CD4-positive, alpha-beta T cell (primary cell): ENCODE measurements around the gene TCFL5. TPM values are rescaled to one million over a fixed set of nuclear protein-coding genes. Genes with fewer than 3 reads are reported as not detected.

Source experiments
- ATAC-seq: fragments of 200-7000 bp; cut with Tn5 transposase; one replicate; pipeline ENCODE4 v1.10.0; 2022; ENCODE audit warnings: mild to moderate bottlenecking; ENCODE audit not compliant: poor library complexity
- CTCF ChIA-PET: fragments of 350-600 bp; sonication (Branson Sonifier 250); formaldehyde crosslinking; loops from one replicate; lab custom pipeline; 2021; ENCODE audit warnings: antibody characterized with exemption, inconsistent platforms; lab: Charles Lee
- POLR2A ChIA-PET: fragments of 350-600 bp; sonication (Branson Sonifier 250); formaldehyde crosslinking; loops from one replicate; lab custom pipeline; 2021; ENCODE audit warnings: antibody characterized with exemption, inconsistent platforms; lab: Charles Lee
- DNase-seq, 14 experiments: peaks; one replicate each; pipeline ENCODE4 v3.0.0-alpha.2; 2013 to 2020; ENCODE audit warnings: mixed read lengths in 2 of 14
- H3K27ac ChIP-seq, 2 donors: one replicate each; pipeline versions ENCODE4 v1.5.1 to v1.7.0; 2013; ENCODE audit warnings: low read length in 2 of 2, low read depth in 1 of 2, mild to moderate bottlenecking in 1 of 2
- H3K27me3 ChIP-seq, 2 experiments: 1 replicate in 1 of 2; 2 replicates in 1 of 2; pipeline versions ENCODE4 v1.6.1 to v1.7.0; 2013; ENCODE audit warnings: low read length in 2 of 2, control low read depth in 1 of 2, mild to moderate bottlenecking in 1 of 2, moderate library complexity in 1 of 2; ENCODE audit not compliant: insufficient read depth in 2 of 2, control insufficient read depth in 1 of 2
- H3K36me3 ChIP-seq: one replicate; pipeline ENCODE4 v1.6.1; 2013; ENCODE audit warnings: low read length, control low read depth; ENCODE audit not compliant: insufficient read depth
- H3K4me1 ChIP-seq: one replicate; pipeline ENCODE4 v1.6.1; 2013; ENCODE audit warnings: low read length, control low read depth; ENCODE audit not compliant: insufficient read depth
- H3K4me3 ChIP-seq: one replicate; pipeline ENCODE4 v1.5.1; 2013; ENCODE audit warnings: mild to moderate bottlenecking, low read length, moderate library complexity
- H3K9me3 ChIP-seq, 2 experiments: 1 replicate in 1 of 2; 2 replicates in 1 of 2; pipeline versions ENCODE4 v1.6.1 to v1.7.0; 2013; ENCODE audit warnings: low read length in 2 of 2, mild to moderate bottlenecking in 2 of 2, control low read depth in 1 of 2, moderate library complexity in 1 of 2; ENCODE audit not compliant: control insufficient read depth in 1 of 2, insufficient read depth in 1 of 2
- H3K27ac Mint-ChIP-seq: one replicate; pipeline ENCODE4 v1.8.0; 2020; ENCODE audit warnings: mixed read lengths
- H3K27me3 Mint-ChIP-seq: one replicate; pipeline ENCODE4 v1.8.0; 2021; ENCODE audit warnings: mixed read lengths
- H3K36me3 Mint-ChIP-seq: one replicate; pipeline ENCODE4 v1.8.0; 2021; ENCODE audit warnings: low read depth, mixed read lengths
- H3K4me1 Mint-ChIP-seq: one replicate; pipeline ENCODE4 v1.8.0; 2021; ENCODE audit warnings: low read depth, mixed read lengths
- H3K4me3 Mint-ChIP-seq: one replicate; pipeline ENCODE4 v1.8.0; 2020; ENCODE audit warnings: mild to moderate bottlenecking, mixed read lengths
- H3K9me3 Mint-ChIP-seq: one replicate; pipeline ENCODE4 v1.8.0; 2020; ENCODE audit warnings: mixed read lengths
- intact Hi-C, 2 experiments: fragments of 100-400 bp; cut with DNase I in 1 of 2; cut with micrococcal nuclease in 1 of 2; formaldehyde crosslinking; loops; one replicate each; pipeline versions ENCODE4 v1.15.1 to v1.9.0; 2023 to 2025; cut with DNase I, micrococcal nuclease
- total RNA-seq, 174 experiments: library from RNA in 2 of 174; stranded (reverse) in 2 of 174; gene quantifications; one replicate each; pipeline ENCODE4 v1.2.3 and lab custom pipeline; 2021 to 2026
- TF ChIP-seq, protein P1 (sequence below): fragments of 200-600 bp; IDR thresholded peaks from one replicate; pipeline ENCODE4 v1.8.0; 2022; ENCODE audit warnings: antibody characterized with exemption, mild to moderate bottlenecking

Gene TCFL5
- total RNA-seq, 2 experiments from 2014 or later = 5.9 to 6.3 TPM

GRCh38 chr20:62799036-62799435 lies 62.6 kb downstream of the TCFL5 start:
- peaks cover 48% of the 10 kb centered on the region for H3K36me3 Mint-ChIP-seq
- H3K27ac ChIP-seq = no peak overlapping the region

GRCh38 chr20:62797671-62798532 lies 63.7 kb downstream of the TCFL5 start:
- ATAC-seq = no peak
- Mint-ChIP-seq H3K36me3 (peaks cover 45% of the 10 kb centered on the region), H3K9me3 (no peaks in the 10 kb centered on the region), H3K27me3 (no peaks in the 10 kb centered on the region), H3K27ac (peak overlapping the region; percentile 81), H3K4me3 (peak overlapping the region; percentile 89), H3K4me1 (peaks cover 43% of the 10 kb centered on the region)
- TF ChIP-seq, protein P1, sequence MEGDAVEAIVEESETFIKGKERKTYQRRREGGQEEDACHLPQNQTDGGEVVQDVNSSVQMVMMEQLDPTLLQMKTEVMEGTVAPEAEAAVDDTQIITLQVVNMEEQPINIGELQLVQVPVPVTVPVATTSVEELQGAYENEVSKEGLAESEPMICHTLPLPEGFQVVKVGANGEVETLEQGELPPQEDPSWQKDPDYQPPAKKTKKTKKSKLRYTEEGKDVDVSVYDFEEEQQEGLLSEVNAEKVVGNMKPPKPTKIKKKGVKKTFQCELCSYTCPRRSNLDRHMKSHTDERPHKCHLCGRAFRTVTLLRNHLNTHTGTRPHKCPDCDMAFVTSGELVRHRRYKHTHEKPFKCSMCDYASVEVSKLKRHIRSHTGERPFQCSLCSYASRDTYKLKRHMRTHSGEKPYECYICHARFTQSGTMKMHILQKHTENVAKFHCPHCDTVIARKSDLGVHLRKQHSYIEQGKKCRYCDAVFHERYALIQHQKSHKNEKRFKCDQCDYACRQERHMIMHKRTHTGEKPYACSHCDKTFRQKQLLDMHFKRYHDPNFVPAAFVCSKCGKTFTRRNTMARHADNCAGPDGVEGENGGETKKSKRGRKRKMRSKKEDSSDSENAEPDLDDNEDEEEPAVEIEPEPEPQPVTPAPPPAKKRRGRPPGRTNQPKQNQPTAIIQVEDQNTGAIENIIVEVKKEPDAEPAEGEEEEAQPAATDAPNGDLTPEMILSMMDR = no peak
- no peak for DNase-seq
- no peak overlapping the region for H3K4me3 ChIP-seq
- H3K36me3 ChIP-seq = peaks cover 33% of the 10 kb centered on the region
- ChIA-PET POLR2A (no interaction called here), CTCF (interaction anchor here (1.1 kb wide), 1 partner anchor 11 kb away, joined by 7 read pairs; no protein-coding TSS in a partner anchor)
- no peaks in the 10 kb centered on the region for H3K27me3 ChIP-seq
- H3K27ac ChIP-seq = no peak overlapping the region
- peaks cover 45% of the 10 kb centered on the region for H3K4me1 ChIP-seq
- H3K9me3 ChIP-seq = no peaks in the 10 kb centered on the region
- intact Hi-C loops = loop anchor here in 1 of 2 experiments (10.0 kb wide), 1 partner anchor 413 kb away; the partner anchor contains the start of gene RPS21

More at GRCh38 chr20:62799036-62799435, 62.6 kb downstream of the TCFL5 start:
- intact Hi-C loops = loop anchor here in 1 of 2 experiments (10.0 kb wide), 1 partner anchor 414 kb away; the partner anchor contains the start of gene RPS21
- no peak for ATAC-seq
- TF ChIP-seq, protein P1 = no peak
- Mint-ChIP-seq H3K27me3 (peaks cover 2% of the 10 kb centered on the region), H3K4me3 (peak overlapping the region; percentile 38), H3K9me3 (no peaks in the 10 kb centered on the region), H3K4me1 (peaks cover 42% of the 10 kb centered on the region), H3K27ac (no peak overlapping the region)
- Histone ChIP-seq H3K36me3 (peaks cover 33% of the 10 kb centered on the region), H3K4me3 (no peak overlapping the region), H3K4me1 (peaks cover 38% of the 10 kb centered on the region), H3K9me3 (no peaks in the 10 kb centered on the region), H3K27me3 (no peaks in the 10 kb centered on the region)
- no peak for DNase-seq
- ChIA-PET CTCF (no interaction called here), POLR2A (no interaction called here)

- CTCF ChIA-PET = interaction anchor here (1.1 kb wide), 1 partner anchor 12 kb away, joined by 7 read pairs; no protein-coding TSS in a partner anchor
- Histone ChIP-seq H3K4me1 (peaks cover 47% of the 10 kb centered on the region), H3K36me3 (peaks cover 33% of the 10 kb centered on the region), H3K27ac (peak overlapping the region in 1 of 2 donors; percentile 7), H3K9me3 (no peaks in the 10 kb centered on the region), H3K4me3 (peak overlapping the region; percentile 31), H3K27me3 (no peaks in the 10 kb centered on the region)
- DNase-seq (peak in 1 of 14 experiments; percentile 60), ATAC-seq (no peak)
- TF ChIP-seq, protein P1 = no peak
- intact Hi-C loops = loop anchor here (1.0 to 10.0 kb wide), 2 partner anchors 7 to 412 kb away; partner anchors contain the start of genes OGFR (in 2 of the 2) and RPS21 (in 1 of the 2)
- H3K27me3 Mint-ChIP-seq = no peaks in the 10 kb centered on the region
- POLR2A ChIA-PET = interaction anchor here (0.6 to 4.5 kb wide), 14 partner anchors 8 to 145 kb away, joined by 3 to 85 read pairs (median 6); partner anchors contain the start of genes NTSR1, OGFR and TCFL5
- no peaks in the 10 kb centered on the region for H3K9me3 Mint-ChIP-seq
- peak overlapping the region; percentile 81 for H3K27ac Mint-ChIP-seq
- H3K4me1 Mint-ChIP-seq = peaks cover 48% of the 10 kb centered on the region
- peaks cover 45% of the 10 kb centered on the region for H3K36me3 Mint-ChIP-seq
- peak overlapping the region; percentile 89 for H3K4me3 Mint-ChIP-seq
Observed at GRCh38 chr20:62796699-62797491, 64.7 kb downstream of the TCFL5 start.
